ENCODE data around the gene GNG11. TPM values are rescaled to one million over a fixed set of nuclear protein-coding genes. Genes with fewer than 3 reads are reported as not detected.
A peak's percentile ranks its signal among the peaks of the same experiment; 100 is the strongest.

The GNG11 gene
- total RNA-seq, 1 donor from 2014 or later, result 133 TPM

DNA sequence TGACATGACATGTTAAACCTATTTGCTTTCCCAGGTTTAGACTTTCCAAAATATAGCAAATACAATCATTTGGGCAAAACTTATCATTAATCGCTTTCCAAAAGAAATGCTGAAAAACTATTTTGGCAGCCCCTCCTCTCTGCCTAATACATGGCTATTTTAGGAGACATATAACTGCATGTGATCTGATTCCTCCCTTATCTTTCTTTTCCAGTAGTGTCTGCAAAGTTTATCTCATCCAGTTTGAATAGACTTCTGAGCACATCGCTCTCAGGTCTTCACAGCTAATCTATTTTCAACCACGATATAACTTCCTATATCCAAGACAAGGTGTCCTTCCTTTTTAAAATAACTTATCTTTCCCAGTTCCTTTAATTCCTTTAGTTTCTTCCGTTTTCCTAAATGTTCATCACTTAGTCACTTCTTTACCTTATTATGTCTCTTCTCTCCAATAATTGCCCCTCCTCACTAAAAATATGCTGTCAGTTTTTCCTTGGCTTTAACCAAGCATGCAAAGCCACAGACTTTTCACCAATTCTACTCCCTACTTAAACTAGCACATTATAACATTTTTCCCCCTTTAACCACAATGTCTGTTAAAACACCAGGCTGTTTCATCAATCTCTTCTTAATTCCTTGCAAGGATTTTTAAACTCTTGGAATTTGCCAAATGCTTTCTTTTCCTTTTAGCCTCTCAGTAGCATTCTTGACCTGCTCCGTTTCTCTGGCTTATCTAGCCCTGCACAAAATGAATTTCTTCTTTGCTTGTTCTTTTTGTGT is 24.4 kb downstream of the GNG11 start:
- Mint-ChIP-seq H3K27ac (ENCODE audit: unreplicated experiment) (no peak overlapping the region), H3K27me3 (ENCODE audit: unreplicated experiment) (no peaks in the 10 kb centered on the region), H3K36me3 (ENCODE audit: low read depth, unreplicated experiment) (no peaks in the 10 kb centered on the region), H3K9me3 (ENCODE audit: unreplicated experiment) (no peaks in the 10 kb centered on the region), H3K4me3 (ENCODE audit: unreplicated experiment) (no peak overlapping the region), H3K4me1 (ENCODE audit: unreplicated experiment) (peaks cover 27% of the 10 kb centered on the region)
- TF ChIP-seq, protein P1, sequence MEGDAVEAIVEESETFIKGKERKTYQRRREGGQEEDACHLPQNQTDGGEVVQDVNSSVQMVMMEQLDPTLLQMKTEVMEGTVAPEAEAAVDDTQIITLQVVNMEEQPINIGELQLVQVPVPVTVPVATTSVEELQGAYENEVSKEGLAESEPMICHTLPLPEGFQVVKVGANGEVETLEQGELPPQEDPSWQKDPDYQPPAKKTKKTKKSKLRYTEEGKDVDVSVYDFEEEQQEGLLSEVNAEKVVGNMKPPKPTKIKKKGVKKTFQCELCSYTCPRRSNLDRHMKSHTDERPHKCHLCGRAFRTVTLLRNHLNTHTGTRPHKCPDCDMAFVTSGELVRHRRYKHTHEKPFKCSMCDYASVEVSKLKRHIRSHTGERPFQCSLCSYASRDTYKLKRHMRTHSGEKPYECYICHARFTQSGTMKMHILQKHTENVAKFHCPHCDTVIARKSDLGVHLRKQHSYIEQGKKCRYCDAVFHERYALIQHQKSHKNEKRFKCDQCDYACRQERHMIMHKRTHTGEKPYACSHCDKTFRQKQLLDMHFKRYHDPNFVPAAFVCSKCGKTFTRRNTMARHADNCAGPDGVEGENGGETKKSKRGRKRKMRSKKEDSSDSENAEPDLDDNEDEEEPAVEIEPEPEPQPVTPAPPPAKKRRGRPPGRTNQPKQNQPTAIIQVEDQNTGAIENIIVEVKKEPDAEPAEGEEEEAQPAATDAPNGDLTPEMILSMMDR (IDR thresholded peaks at IDR 0.05; ENCODE audit: unreplicated experiment), result no peak
- no peak for DNase-seq (ENCODE audit: low spot score)

DNA sequence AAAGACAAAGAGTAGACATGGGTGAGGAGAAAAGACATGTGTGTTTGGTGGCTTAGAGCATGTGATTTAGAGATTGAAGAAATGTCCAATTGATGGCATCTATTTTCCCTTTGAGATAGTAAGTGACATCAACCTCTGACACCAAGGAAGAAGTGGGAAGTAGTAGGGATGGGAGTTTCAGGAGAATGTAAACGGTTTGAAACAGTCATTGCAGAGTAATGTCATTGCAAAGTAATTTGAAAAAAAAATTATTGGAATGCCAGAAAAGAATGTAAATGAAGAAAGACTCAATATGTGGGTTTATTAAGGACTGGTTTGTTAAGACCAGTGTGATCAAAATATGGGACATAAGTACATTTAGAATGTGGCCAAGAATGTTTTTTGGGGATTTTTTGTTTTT is 26.6 kb downstream of the GNG11 start:
- no peaks in the 10 kb centered on the region for H3K27me3 Mint-ChIP-seq (ENCODE audit: unreplicated experiment)
- H3K27ac Mint-ChIP-seq (ENCODE audit: unreplicated experiment), result no peak overlapping the region
- H3K4me1 Mint-ChIP-seq (ENCODE audit: unreplicated experiment), result peaks cover 25% of the 10 kb centered on the region
- DNase-seq (ENCODE audit: low spot score), result no peak
- no peaks in the 10 kb centered on the region for H3K36me3 Mint-ChIP-seq (ENCODE audit: low read depth, unreplicated experiment)
- no peak overlapping the region for H3K4me3 Mint-ChIP-seq (ENCODE audit: unreplicated experiment)
- TF ChIP-seq, protein P1 (IDR thresholded peaks at IDR 0.05; ENCODE audit: unreplicated experiment), result no peak
- H3K9me3 Mint-ChIP-seq (ENCODE audit: unreplicated experiment), result no peaks in the 10 kb centered on the region

DNA sequence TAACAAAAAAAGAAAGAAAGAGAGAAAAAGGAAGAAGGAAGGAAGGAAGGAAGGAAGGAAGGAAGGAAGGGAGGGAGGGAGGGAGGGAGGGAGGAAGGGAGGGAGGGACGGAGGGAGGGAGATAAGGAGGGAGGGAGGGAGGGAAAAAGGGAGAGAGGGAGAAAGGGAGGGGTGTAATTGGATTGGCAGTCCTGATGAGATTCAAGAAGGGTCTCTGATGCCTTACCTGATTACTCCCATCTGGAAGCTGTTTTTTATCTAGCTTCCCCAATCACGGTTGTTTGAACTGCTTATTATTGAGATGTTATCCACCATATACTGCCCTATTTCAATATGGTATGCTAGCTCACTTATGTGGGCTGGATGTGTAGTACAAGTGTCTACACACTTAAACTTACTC is 27.3 kb downstream of the GNG11 start:
- TF ChIP-seq, protein P1 (IDR thresholded peaks at IDR 0.05; ENCODE audit: unreplicated experiment), result no peak
- peak overlapping the region; percentile 26 for H3K27ac Mint-ChIP-seq (ENCODE audit: unreplicated experiment)

DNA sequence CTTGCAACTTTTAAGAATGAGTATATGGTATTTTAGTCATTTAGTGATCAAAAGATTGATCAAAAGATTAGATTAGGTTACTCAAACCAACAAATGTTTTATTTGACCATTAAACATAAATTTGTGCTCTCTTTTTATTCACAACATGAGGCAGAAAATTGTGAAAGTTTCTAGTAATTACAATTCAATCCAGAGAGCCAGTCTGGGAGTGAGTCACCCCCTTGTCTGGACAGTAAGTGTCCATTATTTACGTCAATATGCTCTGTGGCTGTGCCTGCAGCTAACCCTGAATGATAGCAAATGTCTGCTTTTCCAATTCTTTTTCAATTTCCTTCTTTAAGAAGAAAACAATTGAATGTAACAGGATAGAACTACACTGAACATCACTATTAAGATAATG is 27.9 kb downstream of the GNG11 start:
- Mint-ChIP-seq H3K36me3 (ENCODE audit: low read depth, unreplicated experiment) (no peaks in the 10 kb centered on the region), H3K9me3 (ENCODE audit: unreplicated experiment) (no peaks in the 10 kb centered on the region), H3K27ac (ENCODE audit: unreplicated experiment) (peak overlapping the region; percentile 26), H3K4me3 (ENCODE audit: unreplicated experiment) (no peak overlapping the region), H3K27me3 (ENCODE audit: unreplicated experiment) (no peaks in the 10 kb centered on the region), H3K4me1 (ENCODE audit: unreplicated experiment) (peaks cover 15% of the 10 kb centered on the region)
- no peak for DNase-seq (ENCODE audit: low spot score)
- TF ChIP-seq, protein P1 (IDR thresholded peaks at IDR 0.05; ENCODE audit: unreplicated experiment), result no peak

More for the DNA sequence above, 27.3 kb downstream of the GNG11 start:
- Mint-ChIP-seq H3K4me3 (ENCODE audit: unreplicated experiment) (no peak overlapping the region), H3K27me3 (ENCODE audit: unreplicated experiment) (no peaks in the 10 kb centered on the region), H3K36me3 (ENCODE audit: low read depth, unreplicated experiment) (no peaks in the 10 kb centered on the region), H3K4me1 (ENCODE audit: unreplicated experiment) (peaks cover 19% of the 10 kb centered on the region), H3K9me3 (ENCODE audit: unreplicated experiment) (no peaks in the 10 kb centered on the region)
- no peak for DNase-seq (ENCODE audit: low spot score)

DNA sequence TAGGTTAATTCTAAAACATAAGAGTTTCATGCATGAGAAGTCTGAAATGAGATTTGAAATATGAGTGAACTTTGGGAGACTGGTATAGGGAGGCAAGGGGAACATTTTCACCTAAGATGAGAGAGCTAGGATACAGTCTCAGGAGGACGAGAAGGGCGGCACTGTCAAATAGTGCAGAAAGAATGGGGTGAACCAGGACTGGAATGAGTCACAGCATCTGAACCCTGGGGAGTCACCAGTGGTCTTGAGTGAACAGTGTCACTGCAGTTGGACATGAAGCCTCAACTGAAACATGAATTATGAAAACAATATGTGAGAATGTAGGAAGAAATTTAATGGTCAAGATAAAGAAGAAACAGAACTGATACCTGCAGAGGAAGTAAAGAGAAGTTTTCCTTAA is 33.8 kb downstream of the GNG11 start:
- Mint-ChIP-seq H3K4me1 (ENCODE audit: unreplicated experiment) (peaks cover 6% of the 10 kb centered on the region), H3K4me3 (ENCODE audit: unreplicated experiment) (no peak overlapping the region), H3K9me3 (ENCODE audit: unreplicated experiment) (no peaks in the 10 kb centered on the region), H3K27ac (ENCODE audit: unreplicated experiment) (no peak overlapping the region), H3K27me3 (ENCODE audit: unreplicated experiment) (peaks cover 1% of the 10 kb centered on the region), H3K36me3 (ENCODE audit: low read depth, unreplicated experiment) (no peaks in the 10 kb centered on the region)
- no peak for DNase-seq (ENCODE audit: low spot score)
- TF ChIP-seq, protein P1 (IDR thresholded peaks at IDR 0.05; ENCODE audit: unreplicated experiment), result no peak
